Bronchial epithelial cell (primary cell): Measurements from ENCODE around the gene GCGR. TPM values are rescaled to one million over a fixed set of nuclear protein-coding genes. Genes with fewer than 3 reads are reported as not detected.

Experiments used
- DNase-seq: peaks from one replicate; pipeline ENCODE4 v3.0.0-alpha.2; 2010; ENCODE audit warnings: low read depth
- FAIRE-seq: peaks from 2 replicates; lab custom pipeline; 2011; peaks lifted over from hg19 to GRCh38; lab: Jason Lieb, UNC
- H3K27me3 ChIP-seq: 2 replicates; pipeline ENCODE4 v1.5.1; 2011; ENCODE audit warnings: low read length; ENCODE audit not compliant: control insufficient read depth, insufficient read depth
- H3K36me3 ChIP-seq: 2 replicates; pipeline ENCODE4 v1.5.1; 2011; ENCODE audit warnings: low read length; ENCODE audit not compliant: control insufficient read depth, insufficient read depth
- H3K4me3 ChIP-seq: 2 replicates; pipeline ENCODE4 v1.5.1; 2011; ENCODE audit warnings: mild to moderate bottlenecking, low read depth, low read length, control low read depth
- CTCF ChIP-seq: IDR thresholded peaks from 2 replicates; pipeline ENCODE4 v1.5.1; 2011; ENCODE audit warnings: mild to moderate bottlenecking, moderate library complexity, low read length, control low read depth, inconsistent platforms; ENCODE audit not compliant: insufficient read depth, severe bottlenecking
- total RNA-seq: library from RNA; depleted of rRNA; stranded (reverse); fragments of >200 nt; gene quantifications from 2 replicates; pipeline ENCODE4 v1.2.1, GENCODE V29; 2014

GCGR gene
- total RNA-seq, 1 donor from 2014 or later = not detected

- FAIRE-seq (peak; percentile 36), DNase-seq (no peak)
- Histone ChIP-seq H3K4me3 (no peak overlapping the region), H3K36me3 (no peaks in the 10 kb centered on the region), H3K27me3 (peaks cover 33% of the 10 kb centered on the region)
- no peak for TF ChIP-seq CTCF
Measured at GRCh38 chr17:81802048-81802758, 1.7 kb upstream of the GCGR start.

GRCh38 chr17:81802856-81803643, 900 bp upstream of the GCGR start:
- H3K36me3 ChIP-seq = no peaks in the 10 kb centered on the region
- peaks cover 35% of the 10 kb centered on the region for H3K27me3 ChIP-seq
- no peak for TF ChIP-seq CTCF
- no peak overlapping the region for H3K4me3 ChIP-seq
- FAIRE-seq (no peak), DNase-seq (no peak)

- FAIRE-seq = no peak
Measured at GRCh38 chr17:81804559-81805399, 829 bp downstream of the GCGR start.

GRCh38 chr17:81805707-81806460, 1.9 kb downstream of the GCGR start:
- Histone ChIP-seq H3K4me3 (no peak overlapping the region), H3K27me3 (peaks cover 37% of the 10 kb centered on the region), H3K36me3 (no peaks in the 10 kb centered on the region)
- TF ChIP-seq CTCF = no peak
- no peak for FAIRE-seq
- DNase-seq = no peak

More at GRCh38 chr17:81804559-81805399, 829 bp downstream of the GCGR start:
- Histone ChIP-seq H3K36me3 (no peaks in the 10 kb centered on the region), H3K27me3 (peaks cover 37% of the 10 kb centered on the region), H3K4me3 (no peak overlapping the region)
- DNase-seq = no peak
- TF ChIP-seq CTCF = no peak
